NB4 (cell line): ENCODE measurements around the gene SEC61B.

Experiments
- MAX ChIP-seq: IDR thresholded peaks from 2 replicates; pipeline ENCODE4 v1.6.1; 2011; ENCODE audit warnings: low read depth, low read length
- POLR2A ChIP-seq: IDR thresholded peaks from 2 replicates; pipeline ENCODE4 v1.6.1; 2011; ENCODE audit warnings: mild to moderate bottlenecking; ENCODE audit not compliant: insufficient read length; ENCODE audit errors: extremely low read depth
- TF ChIP-seq, protein P1 (sequence below): IDR thresholded peaks from one replicate; pipeline ENCODE4 v1.5.1; 2012; ENCODE audit warnings: low read depth, low read length

GRCh38 chr9:99185934-99186333 lies 36.1 kb upstream of the SEC61B start:
- TF ChIP-seq, protein P1, sequence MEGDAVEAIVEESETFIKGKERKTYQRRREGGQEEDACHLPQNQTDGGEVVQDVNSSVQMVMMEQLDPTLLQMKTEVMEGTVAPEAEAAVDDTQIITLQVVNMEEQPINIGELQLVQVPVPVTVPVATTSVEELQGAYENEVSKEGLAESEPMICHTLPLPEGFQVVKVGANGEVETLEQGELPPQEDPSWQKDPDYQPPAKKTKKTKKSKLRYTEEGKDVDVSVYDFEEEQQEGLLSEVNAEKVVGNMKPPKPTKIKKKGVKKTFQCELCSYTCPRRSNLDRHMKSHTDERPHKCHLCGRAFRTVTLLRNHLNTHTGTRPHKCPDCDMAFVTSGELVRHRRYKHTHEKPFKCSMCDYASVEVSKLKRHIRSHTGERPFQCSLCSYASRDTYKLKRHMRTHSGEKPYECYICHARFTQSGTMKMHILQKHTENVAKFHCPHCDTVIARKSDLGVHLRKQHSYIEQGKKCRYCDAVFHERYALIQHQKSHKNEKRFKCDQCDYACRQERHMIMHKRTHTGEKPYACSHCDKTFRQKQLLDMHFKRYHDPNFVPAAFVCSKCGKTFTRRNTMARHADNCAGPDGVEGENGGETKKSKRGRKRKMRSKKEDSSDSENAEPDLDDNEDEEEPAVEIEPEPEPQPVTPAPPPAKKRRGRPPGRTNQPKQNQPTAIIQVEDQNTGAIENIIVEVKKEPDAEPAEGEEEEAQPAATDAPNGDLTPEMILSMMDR = no peak
- TF ChIP-seq POLR2A = no peak
- no peak for TF ChIP-seq MAX
